Glomerular visceral epithelial cell (primary cell): ENCODE data around the gene FKBP3.
"Not testable (repeated sequence)": the region's sequence is repeated elsewhere in the genome, so short reads cannot be mapped to it uniquely, and the experiment has no call there.

Source experiments
- DNase-seq: peaks from one replicate; pipeline ENCODE4 v3.0.0-alpha.2; 2016; ENCODE audit errors: extremely low spot score

Gene FKBP3

DNA sequence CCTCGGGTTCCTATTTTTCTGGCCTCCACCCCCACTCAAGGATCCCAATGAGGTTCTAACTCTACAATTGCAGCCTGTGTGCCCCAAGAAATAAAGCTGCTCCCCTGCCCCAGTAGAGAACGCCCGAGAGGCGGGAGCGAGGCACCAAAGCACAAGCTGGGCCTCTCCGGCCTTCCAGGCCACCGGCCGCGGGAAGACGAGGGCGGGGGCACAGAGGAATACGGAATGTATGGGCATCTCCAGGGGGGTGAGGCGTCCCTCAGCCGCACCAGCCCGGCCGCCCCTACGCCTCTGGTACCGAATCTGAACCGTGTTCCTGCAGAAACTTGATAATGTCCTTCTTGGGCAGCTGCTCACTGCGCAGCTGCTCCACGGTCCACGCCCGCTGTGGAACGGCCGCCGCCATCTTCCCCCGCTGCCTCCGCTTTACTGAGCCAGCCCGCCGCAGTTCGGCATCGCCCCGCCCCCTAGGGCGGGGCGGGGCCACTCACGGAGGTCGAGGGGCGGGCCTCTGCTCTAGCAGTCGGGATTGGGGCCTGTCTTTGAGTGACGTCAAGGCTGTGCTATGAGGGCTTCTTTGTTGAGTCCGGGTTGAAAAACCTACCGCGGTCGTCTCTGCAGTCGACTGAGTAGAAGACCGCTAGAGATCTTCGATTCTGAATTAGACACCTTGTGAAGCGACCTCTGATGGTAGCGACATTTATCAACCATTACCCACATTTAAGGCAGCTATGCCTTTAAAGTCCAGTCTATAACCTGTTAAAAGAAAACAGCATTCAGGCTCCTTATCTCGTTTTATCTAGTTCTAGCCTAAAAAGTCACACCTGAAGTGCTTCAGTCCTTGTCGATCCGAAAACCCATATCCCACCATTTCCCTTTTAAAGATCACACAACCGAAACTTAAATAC lies at the start of gene FKBP3:
FKBP3 (minus strand) TSS at position 431 of the 908 bp plus-strand sequence; CDS start at position 406, 25 bp downstream.
- DNase-seq, result peak; percentile 99

DNA sequence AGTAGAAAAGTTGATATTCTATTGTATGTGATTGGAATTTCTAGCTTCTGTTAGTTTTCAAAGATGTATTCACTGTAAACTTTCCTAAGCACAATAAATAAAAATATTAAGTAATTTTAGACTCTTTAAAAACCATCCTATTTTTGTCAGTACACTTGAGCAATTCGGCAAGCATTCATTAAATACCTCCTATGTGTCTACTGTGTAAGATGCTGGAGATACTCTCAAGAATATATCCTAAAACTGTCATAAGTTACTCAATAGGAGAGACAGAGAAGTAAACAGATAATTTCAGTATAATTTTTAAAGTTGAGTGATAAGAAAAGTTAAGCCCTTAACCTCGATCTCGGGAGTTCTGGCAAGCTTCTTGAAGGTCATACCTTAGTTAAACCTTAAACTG lies 47.5 kb upstream of the FKBP3 start:
- no peak for DNase-seq

DNA sequence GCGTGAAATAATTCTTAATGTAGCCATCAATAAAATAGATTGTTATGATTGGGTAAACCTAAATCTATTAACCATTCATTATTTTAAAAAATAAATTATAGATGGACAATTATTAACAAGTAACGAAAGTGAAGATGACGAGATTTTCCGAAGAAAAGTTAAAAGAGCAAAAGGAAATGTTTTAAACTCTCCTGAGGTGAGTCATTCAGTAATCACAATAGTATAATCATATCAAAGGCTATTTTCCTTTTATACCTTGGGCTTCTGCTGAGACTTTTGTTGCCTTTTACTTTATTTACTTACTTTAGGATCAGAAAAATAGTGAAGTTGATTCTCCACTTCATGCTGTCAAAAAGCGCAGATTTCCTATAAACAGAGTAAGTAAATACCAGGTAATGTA lies 47.0 kb upstream of the FKBP3 start:
- DNase-seq, result no peak

DNA sequence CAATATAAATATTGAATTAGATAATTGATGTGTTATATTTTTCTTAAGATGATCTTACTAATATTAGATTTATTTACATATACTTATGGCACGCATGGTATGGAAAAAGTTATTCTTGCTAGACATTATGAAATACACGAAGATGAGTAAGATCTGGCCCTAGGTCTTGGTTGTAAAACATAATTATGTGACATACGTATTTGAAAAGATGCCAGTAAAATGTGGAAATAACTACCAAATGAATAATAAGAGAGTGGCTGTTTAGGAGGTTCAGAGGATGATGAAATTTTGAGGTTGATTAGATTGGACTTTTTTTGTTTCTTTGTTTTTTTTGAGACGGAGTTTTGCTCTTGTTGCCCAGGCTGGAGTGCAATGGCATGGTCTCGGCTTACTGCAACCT lies 42.8 kb upstream of the FKBP3 start:
- no peak for DNase-seq

DNA sequence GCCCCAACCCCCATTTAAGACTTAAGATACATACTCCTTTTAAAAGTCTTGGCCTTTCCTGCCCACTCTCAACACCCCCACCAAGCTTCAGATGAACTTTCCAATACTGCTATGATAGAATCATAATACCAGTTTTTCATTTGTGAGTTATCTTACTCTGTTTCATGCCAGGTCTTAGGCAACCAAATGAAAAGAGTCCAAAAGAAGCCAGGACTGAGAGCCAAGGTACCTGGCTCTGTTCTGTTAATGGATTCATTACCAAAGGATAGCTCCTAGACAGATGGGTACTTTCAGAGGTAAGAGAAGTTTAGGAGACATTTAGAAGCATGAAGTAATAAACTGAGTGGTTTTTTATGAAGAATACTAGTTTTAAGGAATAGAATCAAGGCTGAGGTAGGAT lies 35.6 kb upstream of the FKBP3 start:
- no peak for DNase-seq

DNA sequence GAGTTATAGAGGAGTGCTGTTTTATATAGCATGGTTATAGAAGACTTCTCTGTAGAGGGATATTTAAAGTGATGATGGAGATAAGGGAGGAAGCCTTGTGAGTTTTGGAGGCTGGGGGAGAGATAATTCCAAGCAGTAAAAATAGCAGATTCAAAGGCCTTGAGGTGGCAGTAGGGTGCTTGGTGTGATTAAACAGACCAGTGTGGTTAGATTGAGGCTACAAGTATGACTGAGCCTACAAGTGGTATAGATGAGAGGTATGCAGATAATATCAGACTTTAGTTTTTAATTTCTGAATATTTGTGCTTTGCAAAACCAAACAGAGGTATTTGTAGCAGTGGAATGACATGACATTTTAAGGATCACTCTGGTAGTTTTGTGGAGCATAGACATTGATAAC lies 21.8 kb upstream of the FKBP3 start:
- DNase-seq, result no peak

DNA sequence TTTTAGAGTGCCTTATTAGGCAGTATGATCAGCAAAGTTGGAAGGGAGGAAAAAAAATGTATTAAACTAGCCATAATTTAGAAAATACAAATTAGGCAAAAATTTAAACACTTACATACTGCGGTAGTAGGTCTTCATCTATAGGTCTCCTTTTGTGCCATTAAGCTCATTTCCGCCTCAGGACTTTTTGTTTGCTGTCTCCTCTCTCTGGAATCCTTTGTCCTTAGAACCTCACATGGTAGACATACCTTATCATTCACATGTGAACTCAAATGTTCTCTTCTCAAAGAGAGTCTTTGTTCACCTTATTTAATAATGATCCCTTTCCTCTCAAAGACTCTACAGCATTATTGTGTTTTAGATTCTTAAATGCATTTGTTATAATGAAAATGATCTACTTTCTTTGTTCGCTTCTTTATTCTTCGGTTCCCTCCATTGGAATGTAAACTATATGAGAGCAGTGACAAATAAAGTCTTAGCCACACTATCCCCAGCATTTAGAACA lies 16.2 kb upstream of the FKBP3 start:
- DNase-seq, result no peak

DNA sequence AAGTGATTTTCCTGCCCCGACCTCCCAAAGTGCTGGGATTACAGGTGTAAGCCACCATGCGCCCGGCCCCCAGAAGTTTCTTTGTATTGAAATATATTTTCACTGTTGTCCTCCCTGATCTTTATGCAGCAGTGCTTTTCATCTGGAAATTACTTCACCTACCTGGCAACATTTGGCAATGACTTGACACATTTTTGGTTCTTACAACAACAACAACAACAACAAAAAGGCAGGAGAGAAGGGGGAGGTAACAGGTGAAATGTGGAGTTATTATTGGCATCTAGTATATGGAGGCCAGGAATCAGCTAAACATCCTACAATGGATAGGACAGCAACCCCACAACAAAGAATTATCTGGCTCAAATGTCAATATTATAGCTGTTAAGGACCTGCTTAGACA lies 15.3 kb upstream of the FKBP3 start:
- DNase-seq, result no peak

DNA sequence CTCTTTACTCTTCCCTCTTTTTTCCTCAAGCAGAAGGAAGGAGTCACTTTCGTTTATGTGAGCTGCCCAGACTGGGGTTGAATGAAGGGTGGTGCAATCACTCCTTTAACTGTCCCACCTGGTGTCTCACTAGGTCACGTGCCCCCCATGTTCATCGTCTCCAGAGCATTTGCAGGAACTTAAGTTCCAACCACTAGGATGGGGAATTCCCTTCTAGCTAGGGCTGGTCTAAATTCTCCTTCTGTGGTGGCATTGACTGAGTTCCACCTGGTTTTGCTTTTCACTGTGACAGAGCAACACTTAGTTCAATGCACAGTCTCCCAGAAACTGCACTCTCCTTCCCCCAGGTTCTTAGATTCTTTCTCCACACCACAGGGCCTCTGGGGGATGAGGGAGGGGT lies 10.9 kb upstream of the FKBP3 start:
- no peak for DNase-seq

DNA sequence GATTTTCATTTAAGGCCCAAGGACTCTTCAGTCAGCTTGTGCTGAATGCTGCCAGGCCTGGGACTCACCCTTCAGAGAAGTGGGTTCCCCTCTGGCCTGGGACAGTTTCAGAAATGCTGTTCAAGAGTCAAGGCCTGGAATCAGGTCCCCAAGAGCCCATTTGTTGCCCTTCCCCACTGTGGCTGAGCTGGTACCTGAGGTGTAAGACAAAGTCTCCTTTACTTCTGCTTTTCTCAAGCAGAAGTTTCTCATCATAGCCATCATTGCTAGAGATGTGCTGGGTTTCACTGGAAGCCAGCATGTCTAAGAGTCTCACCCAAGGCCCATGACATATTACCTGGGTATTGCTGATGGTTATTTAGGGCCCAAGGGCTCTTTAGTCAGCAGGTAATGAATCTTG lies 10.4 kb upstream of the FKBP3 start:
- no peak for DNase-seq

DNA sequence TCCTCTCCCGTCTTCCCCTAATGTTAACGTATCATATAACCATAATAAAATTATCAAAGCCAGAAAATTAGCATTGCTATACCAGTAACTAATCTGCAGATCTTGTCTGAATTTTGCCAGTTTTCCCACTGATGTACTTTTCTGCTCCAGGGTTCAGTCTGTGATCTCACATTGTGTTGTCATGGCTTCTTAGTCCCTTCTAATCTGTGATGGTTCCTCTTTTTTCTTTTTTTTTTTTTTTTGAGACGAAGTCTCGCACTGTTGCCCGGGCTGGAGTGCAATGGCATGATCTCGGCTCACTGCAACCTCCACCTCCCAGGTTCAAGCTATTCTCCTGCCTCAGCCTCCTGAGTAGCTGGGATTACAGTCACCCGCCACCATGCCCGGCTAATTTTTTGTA lies 7.8 kb upstream of the FKBP3 start:
- DNase-seq, result not testable (repeated sequence)

DNA sequence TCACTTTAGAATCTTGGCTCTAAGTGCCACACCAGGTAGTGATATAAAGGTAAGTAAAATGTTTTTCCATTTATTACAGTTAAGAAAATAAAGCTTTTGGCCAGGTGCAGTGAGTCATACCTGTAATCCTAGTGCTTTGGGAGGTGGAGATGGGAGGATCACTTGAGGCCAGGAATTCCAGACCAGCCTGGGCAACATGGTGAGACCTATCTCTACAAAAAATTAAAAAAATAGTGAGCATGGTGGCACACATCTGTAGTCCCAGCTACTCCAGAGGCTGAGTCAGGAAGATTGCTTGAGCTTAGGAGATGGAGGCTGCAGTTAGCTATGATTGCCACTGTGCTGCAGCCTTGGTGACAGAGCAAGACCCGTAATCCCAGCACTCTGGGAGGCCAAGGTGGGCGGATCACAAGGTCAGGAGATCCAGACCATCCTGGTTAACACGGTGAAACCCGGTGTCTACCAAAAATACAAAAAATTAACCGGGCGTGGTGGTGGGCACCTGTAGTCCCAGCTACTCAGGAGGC lies 6.4 kb upstream of the FKBP3 start:
- no peak for DNase-seq

DNA sequence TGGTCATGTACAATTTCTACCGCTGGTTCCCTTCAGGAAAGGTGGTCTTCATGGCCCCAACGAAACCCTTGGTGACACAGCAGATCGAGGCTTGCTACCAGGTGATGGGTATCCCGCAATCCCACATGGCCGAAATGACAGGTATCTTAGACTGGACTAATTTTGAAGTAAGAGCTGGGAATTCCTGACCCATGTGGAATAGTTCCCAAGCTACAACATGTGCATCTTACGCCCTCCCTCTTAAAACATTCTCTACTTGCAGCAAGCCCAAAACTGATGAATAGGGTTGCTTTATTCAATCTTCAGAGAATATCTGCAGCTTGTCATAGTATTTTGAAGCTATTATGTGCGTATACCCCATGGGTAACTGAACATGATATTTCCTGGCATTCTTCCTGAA lies 2.1 kb upstream of the FKBP3 start:
- no peak for DNase-seq

DNA sequence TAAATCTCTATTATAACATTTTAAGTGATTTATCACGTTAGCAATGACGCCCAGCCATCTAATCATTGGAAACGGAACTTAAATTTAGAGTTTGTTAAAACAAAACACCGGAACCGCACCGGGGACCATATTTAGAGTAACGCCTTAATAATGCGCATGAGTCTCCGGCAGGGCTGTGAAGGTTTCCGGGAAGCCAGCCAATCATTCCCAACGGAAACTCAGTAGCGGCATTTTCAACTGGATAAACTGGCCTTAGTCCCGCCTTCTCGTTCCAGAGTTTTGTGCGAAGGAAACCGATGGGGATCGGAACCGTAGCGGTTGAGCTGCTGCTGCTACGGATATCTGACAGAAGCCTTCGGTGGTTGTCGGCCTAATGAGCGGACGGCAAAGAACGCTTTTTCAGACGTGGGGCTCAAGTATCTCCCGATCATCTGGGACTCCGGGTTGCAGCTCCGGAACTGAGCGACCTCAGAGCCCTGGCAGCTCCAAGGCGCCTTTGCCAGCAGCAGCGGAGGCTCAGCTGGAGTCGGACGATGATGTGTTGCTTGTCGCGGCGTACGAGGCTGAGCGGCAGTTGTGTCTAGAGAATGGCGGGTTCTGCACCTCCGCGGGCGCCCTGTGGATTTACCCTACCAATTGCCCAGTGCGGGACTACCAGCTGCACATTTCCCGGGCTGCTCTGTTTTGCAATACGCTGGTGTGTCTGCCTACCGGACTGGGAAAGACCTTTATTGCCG lies 1.5 kb upstream of the FKBP3 start, which contains the start of gene FANCM:
FANCM (plus strand) TSS at position 272 of the 737 bp plus-strand sequence; CDS start at position 374, 102 bp downstream.
- peak; percentile 98 for DNase-seq

DNA sequence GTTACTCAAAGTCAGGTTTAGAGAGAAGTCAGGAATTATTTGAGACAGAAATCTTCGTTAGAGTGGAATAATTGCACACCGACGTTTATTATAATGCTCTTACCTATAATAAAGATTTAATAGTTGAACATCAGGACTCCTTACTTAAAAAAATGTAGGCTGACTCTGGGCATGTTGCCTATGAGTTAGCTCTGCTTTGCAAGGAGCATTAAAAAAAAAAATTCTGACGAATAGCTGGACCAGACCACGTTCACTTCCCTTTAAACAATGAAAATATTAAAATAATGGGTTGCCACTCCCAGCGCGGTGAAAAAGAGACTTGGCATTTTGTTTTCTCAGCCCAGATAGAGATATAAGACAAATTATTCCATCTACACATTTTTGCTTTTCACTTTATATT lies 875 bp upstream of the FKBP3 start:
- no peak for DNase-seq

DNA sequence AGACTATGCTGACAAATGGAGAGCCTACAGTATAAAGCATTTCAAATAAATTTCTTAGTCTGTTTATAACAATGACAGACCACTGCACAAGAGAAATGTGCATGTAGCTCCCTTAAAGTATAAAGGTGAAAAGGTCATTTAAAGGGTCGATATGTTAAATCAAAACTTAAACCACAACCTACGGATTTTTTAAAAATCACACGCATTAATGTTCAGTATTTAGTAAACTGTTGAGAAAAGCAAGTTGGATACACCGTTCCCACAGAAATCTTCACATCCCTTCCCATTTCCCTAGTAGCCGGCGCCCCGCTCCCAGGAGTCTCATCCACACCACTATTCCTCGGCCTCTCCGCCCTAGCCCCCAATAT lies 614 bp downstream of the FKBP3 start:
- DNase-seq, result no peak

DNA sequence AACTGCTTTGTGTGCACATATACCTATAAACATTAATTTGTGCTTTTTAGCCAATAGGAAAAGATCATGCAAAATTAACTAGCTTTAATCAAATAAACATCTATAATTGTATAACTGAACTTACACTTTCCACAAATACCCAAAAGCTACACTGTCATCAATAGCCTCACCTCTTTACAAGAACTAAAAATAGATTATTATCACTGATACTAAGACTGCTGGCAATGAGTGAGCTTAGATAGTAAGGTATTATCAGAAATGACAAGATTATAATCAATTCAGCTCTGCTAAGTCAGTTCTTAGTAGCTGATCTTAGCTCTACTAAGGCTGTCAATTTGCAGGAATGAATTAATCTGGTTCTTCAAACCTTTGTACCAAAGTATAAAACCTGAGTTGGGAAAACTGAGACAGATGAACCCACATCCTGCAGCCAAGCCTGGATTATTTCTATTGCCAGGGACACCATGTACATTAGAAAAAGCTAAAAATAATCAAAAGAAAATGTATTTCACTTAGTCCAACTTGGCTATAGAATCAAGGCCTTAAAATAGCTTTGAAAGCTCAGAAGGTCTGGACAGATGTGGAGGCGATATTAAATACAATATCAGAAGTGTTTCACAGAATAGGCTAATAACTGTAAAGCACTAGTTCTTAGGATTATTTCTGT lies 5.2 kb downstream of the FKBP3 start:
- DNase-seq, result no peak

DNA sequence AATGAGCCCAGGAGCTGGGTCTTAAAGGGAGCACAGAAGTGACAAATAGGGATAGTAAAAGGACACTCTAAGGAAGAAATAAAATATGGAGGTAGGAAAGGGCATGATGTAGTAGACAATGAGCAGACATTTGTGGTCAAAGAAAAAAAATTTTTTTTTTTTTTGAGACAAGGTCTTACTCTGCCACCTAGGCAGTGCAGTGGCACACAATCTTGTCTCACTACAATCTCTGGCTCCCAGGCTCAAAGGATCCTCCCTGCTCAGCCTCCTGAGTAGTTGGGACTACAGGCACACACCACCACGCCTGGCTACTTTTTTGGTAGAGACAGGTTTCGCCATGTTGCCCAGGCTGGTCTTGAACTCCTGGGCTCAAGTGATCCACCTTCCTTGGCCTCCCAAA lies 8.5 kb downstream of the FKBP3 start:
- no peak for DNase-seq

DNA sequence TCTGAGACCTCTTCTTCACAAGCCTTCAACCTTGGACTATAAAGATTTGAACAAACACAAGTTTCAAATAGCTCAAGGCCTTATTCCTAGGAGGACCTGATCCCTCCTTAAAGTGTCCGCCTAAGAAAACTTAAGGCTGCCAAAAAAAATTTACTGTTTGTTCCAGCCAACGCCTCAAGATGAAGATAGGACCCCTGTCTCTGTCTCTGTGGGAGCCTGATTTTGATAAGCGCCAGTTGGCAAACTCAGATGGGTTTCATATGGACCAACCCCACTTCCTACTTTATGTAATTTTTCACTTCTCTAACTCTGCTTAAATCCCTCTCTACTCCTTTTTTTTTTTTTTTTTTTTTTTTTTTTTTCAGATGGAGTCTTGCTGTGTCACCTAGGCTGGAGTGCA lies 11.0 kb downstream of the FKBP3 start:
- no peak for DNase-seq

DNA sequence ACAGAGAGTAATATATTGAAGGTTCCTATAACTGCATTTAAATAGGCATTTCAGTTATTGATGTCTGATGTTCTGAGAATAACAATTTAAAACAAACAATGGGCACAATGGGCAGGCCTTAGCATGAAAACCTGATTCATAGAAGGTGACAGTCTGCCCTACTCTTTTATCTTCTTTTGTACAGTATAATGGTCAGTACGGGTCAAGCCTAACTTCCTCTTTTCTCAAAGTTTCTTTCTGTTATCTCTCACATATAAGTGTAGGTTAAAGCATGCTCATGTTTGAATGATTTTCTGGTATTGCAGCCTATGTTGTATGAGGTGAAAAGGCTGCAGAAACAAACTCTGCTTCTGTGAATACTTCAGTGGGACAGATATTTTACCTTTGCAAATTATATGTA lies 14.2 kb downstream of the FKBP3 start:
- DNase-seq, result no peak

DNA sequence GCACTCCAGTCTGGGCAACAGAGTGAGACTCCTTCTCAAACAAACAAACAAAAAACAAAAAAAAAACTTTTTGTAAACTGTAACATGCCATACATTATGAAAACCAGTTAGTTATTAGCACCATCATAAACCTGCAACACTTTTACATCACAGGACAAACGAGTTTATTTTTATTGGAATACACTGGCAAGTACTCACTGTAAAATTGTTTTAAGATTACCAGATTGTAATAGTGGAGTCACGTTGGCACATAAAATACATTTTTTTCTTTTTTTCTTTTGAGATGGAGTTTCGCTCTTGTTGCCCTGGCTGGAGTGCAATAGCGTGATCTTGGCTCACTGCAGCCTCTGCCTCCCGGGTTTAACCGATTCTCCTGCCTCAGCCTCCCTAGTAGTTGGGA lies 15.7 kb downstream of the FKBP3 start:
- DNase-seq, result no peak

DNA sequence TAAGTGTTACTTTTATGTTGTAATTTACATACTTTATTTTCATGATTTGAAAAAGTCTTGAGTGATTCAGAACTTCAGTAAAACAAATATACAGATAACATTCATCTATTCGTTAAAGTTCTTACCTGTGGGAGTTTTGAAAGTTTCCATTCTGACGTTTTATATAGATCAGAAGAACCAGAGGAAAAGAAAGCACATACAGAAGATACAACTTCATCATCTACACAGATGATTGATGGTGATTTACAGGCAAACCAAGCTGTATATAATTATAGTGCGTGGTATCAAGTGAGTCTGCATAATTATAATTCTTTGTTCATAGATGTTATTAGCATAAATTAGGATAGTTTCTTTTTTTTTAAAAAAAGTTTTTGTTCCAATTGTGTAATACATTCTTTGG lies 20.0 kb downstream of the FKBP3 start:
- DNase-seq, result no peak
